Naive thymus-derived CD4-positive, alpha-beta T cell (primary cell): ENCODE measurements around the gene CKAP2L. TPM values are rescaled to one million over a fixed set of nuclear protein-coding genes. Genes with fewer than 3 reads are reported as not detected.

Experiments
- ATAC-seq: fragments of 150-1000 bp; cut with Tn5 transposase; 2 replicates; pipeline ENCODE4 v1.10.0; 2021; ENCODE audit warnings: mild to moderate bottlenecking, moderate library complexity
- CTCF ChIA-PET: fragments of 350-600 bp; sonication (Branson Sonifier 250); formaldehyde crosslinking; loops from one replicate; lab custom pipeline; 2021; ENCODE audit warnings: antibody characterized with exemption; lab: Charles Lee
- POLR2A ChIA-PET: fragments of 350-600 bp; sonication (Branson Sonifier 250); formaldehyde crosslinking; loops from one replicate; lab custom pipeline; 2021; ENCODE audit warnings: antibody characterized with exemption, inconsistent platforms; lab: Charles Lee
- DNase-seq, 9 donors: peaks; one replicate each; pipeline versions ENCODE4 v3.0.0 to v3.0.0-alpha.2; 2020 to 2022; ENCODE audit warnings: mixed read lengths in 1 of 9
- H3K27ac ChIP-seq: one replicate; pipeline ENCODE4 v1.7.0; 2013; ENCODE audit warnings: mild to moderate bottlenecking, low read depth, low read length, moderate library complexity
- H3K27me3 ChIP-seq, 2 donors: one replicate each; pipeline ENCODE4 v1.7.0; 2013; ENCODE audit warnings: low read length in 2 of 2, mild to moderate bottlenecking in 2 of 2, moderate library complexity in 2 of 2; ENCODE audit not compliant: control insufficient read depth in 2 of 2, insufficient read depth in 2 of 2
- H3K36me3 ChIP-seq, 3 experiments: 1 replicate in 2 of 3; 2 replicates in 1 of 3; pipeline ENCODE4 v1.7.0; 2013; ENCODE audit warnings: low read length in 3 of 3, mild to moderate bottlenecking in 3 of 3, moderate library complexity in 1 of 3; ENCODE audit not compliant: insufficient read depth in 3 of 3, control insufficient read depth in 2 of 3
- H3K4me1 ChIP-seq, 2 donors: one replicate each; pipeline ENCODE4 v1.7.0; 2013; ENCODE audit warnings: low read length in 2 of 2, mild to moderate bottlenecking in 2 of 2, moderate library complexity in 1 of 2; ENCODE audit not compliant: control insufficient read depth in 2 of 2, insufficient read depth in 2 of 2
- H3K4me3 ChIP-seq: 2 replicates; pipeline ENCODE4 v1.7.0; 2013; ENCODE audit warnings: mild to moderate bottlenecking, low read length
- H3K9me3 ChIP-seq, 3 experiments: 1 replicate in 2 of 3; 2 replicates in 1 of 3; pipeline ENCODE4 v1.7.0; 2013; ENCODE audit warnings: low read length in 3 of 3; ENCODE audit not compliant: control insufficient read depth in 2 of 3
- H3K27ac Mint-ChIP-seq, 9 donors: one replicate each; pipeline ENCODE4 v1.8.0; 2020 to 2022; ENCODE audit warnings: mixed read lengths in 9 of 9, mild to moderate bottlenecking in 8 of 9, moderate library complexity in 5 of 9, inconsistent platforms in 2 of 9
- H3K27me3 Mint-ChIP-seq, 5 donors: one replicate each; pipeline ENCODE4 v1.8.0; 2021 to 2022; ENCODE audit warnings: mixed read lengths in 5 of 5, mild to moderate bottlenecking in 1 of 5
- H3K36me3 Mint-ChIP-seq, 5 donors: one replicate each; pipeline ENCODE4 v1.8.0; 2020 to 2022; ENCODE audit warnings: mixed read lengths in 5 of 5, mild to moderate bottlenecking in 3 of 5, inconsistent platforms in 1 of 5
- H3K4me1 Mint-ChIP-seq, 7 donors: one replicate each; pipeline ENCODE4 v1.8.0; 2020 to 2022; ENCODE audit warnings: mixed read lengths in 7 of 7, mild to moderate bottlenecking in 3 of 7, inconsistent platforms in 1 of 7
- H3K4me3 Mint-ChIP-seq, 10 donors: one replicate each; pipeline ENCODE4 v1.8.0; 2020 to 2022; ENCODE audit warnings: mild to moderate bottlenecking in 10 of 10, mixed read lengths in 10 of 10, moderate library complexity in 6 of 10, inconsistent platforms in 2 of 10
- H3K9me3 Mint-ChIP-seq, 11 donors: one replicate each; pipeline ENCODE4 v1.8.0; 2020 to 2022; ENCODE audit warnings: mixed read lengths in 11 of 11, mild to moderate bottlenecking in 4 of 11, inconsistent platforms in 1 of 11, moderate library complexity in 1 of 11
- intact Hi-C, 2 donors: fragments of 100-400 bp; cut with micrococcal nuclease; formaldehyde crosslinking; loops; one replicate each; pipeline ENCODE4 v1.15.1; 2023
- polyA plus RNA-seq, 2 donors: library from polyadenylated mRNA; unstranded; fragments of 300-500 nt; fragmentation: Illumina TruSeq; gene quantifications; one replicate each; pipeline ENCODE4 v1.2.3, GENCODE V29; 2021
- total RNA-seq, 6 experiments: library from RNA in 5 of 6; stranded (reverse) in 5 of 6; gene quantifications; 1 replicate in 5 of 6; 2 replicates in 1 of 6; pipeline ENCODE4 v1.2.3 and lab custom pipeline; 2021 to 2026

Gene CKAP2L
- total and polyA plus RNA-seq, 7 experiments from 2014 or later = 0.69 to 36.2 (median 2.4) TPM; not detected in 4

DNA sequence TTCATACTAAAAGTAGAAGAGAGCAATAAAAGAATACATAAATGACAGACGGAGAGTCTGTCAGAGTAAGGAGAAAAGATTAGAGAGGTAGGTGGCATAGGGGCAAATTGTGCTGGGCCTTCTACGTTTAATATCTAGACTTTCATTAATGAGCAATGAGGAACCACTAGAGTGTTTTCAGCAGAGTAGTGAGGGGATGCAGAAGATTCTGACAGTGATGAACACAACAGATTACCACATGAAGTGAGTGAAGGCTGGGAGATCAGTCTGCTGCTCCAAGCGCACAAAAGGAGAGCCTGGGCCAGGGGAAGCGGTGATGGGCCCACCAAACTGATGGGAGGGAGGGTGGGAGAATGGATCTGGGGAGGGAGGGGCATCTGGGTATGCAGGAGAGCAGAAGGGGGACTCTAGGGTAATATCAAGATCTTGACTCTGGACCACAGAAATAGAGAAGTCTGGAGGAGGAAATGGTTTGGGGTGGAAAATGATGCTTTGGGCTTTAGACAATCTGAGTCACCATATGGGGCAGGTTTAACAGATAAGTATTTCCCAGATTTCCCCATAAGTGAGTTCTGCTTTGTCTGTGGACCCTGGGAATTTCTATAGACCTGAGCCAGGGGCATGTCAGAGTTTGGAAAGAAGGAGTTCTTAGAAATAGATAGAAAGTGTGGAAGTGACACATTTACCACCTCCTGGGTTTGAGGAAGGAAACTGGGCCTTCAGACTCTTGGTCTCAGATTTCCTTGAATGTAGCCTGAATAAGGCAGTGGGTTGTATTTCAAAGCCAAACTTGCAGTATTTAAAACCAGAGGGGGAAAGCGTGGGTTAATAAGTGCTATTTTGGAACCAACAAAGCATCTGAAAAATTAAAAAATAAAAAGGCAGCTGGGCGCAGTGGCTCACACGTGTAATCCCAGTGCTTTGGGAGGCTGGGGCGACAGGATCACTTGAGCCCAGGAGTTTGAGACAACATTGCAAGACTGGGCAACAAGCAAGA lies 34.9 kb upstream of the CKAP2L start:
- Mint-ChIP-seq H3K27me3 (peaks cover 0 to 10% (median 0%) of the 10 kb centered on the region in 5 donors), H3K27ac (peak overlapping the region in 1 of 9 donors; percentile 81), H3K4me3 (peak overlapping the region in 1 of 10 donors; percentile 21), H3K4me1 (peaks cover 0 to 48% (median 0%) of the 10 kb centered on the region in 7 donors), H3K9me3 (peaks cover 0 to 13% (median 0%) of the 10 kb centered on the region in 11 donors), H3K36me3 (peaks cover 0 to 20% (median 0%) of the 10 kb centered on the region in 5 donors)
- Histone ChIP-seq H3K27me3 (no peaks in the 10 kb centered on the region), H3K9me3 (no peaks in the 10 kb centered on the region), H3K27ac (no peak overlapping the region), H3K4me3 (no peak overlapping the region), H3K36me3 (no peaks in the 10 kb centered on the region), H3K4me1 (no peaks in the 10 kb centered on the region)
- DNase-seq (no peak), ATAC-seq (peak; percentile 83)
- CTCF ChIA-PET = no interaction called here
- POLR2A ChIA-PET = no interaction called here
- intact Hi-C loops = no loop called here

GRCh38 chr2:112796486-112796885 lies 32.1 kb upstream of the CKAP2L start:
- DNase-seq = no peak
- H3K27ac ChIP-seq = no peak overlapping the region
- ChIA-PET CTCF (no interaction called here), POLR2A (no interaction called here)
- no peaks in the 10 kb centered on the region for H3K4me1 ChIP-seq
- no peaks in the 10 kb centered on the region for H3K36me3 ChIP-seq
- intact Hi-C loops = no loop called here
- no peak overlapping the region for H3K4me3 Mint-ChIP-seq
- peaks cover 0 to 29% (median 0%) of the 10 kb centered on the region in 5 donors for H3K36me3 Mint-ChIP-seq
- H3K9me3 ChIP-seq = no peaks in the 10 kb centered on the region
- peaks cover 0 to 11% (median 0%) of the 10 kb centered on the region in 11 donors for H3K9me3 Mint-ChIP-seq
- H3K27me3 Mint-ChIP-seq = peaks cover 0 to 10% (median 0%) of the 10 kb centered on the region in 5 donors
- no peak overlapping the region for H3K27ac Mint-ChIP-seq
- no peaks in the 10 kb centered on the region for H3K27me3 ChIP-seq
- ATAC-seq = no peak
- H3K4me3 ChIP-seq = no peak overlapping the region
- peaks cover 0 to 45% (median 0%) of the 10 kb centered on the region in 7 donors for H3K4me1 Mint-ChIP-seq

DNA sequence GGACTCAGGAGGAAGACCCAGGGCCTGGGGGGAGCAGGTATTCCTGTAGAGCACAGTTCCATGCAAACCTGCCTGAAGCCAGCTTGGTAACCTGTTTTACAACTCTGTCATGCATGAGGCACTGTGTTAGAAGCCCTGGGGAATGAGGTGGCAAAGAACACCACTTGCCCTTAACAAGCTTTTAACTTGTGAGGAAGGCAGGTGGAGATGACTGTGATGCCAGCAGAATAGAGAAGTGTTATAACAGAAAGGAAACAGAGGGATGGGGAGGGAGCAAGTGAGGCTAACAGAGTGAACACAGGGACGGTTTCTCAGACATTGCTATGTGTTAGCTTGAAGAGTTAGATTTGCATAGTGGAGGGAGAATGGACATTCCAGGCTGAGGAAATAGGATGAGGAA lies 31.4 kb upstream of the CKAP2L start:
- H3K9me3 Mint-ChIP-seq = peaks cover 0 to 11% (median 0%) of the 10 kb centered on the region in 11 donors
- Histone ChIP-seq H3K4me1 (no peaks in the 10 kb centered on the region), H3K4me3 (no peak overlapping the region), H3K36me3 (no peaks in the 10 kb centered on the region), H3K9me3 (no peaks in the 10 kb centered on the region), H3K27ac (no peak overlapping the region), H3K27me3 (no peaks in the 10 kb centered on the region)
- ATAC-seq (no peak), DNase-seq (no peak)
- ChIA-PET POLR2A (no interaction called here), CTCF (no interaction called here)
- H3K36me3 Mint-ChIP-seq = peaks cover 0 to 30% (median 0%) of the 10 kb centered on the region in 5 donors
- intact Hi-C loops = no loop called here
- H3K27ac Mint-ChIP-seq = no peak overlapping the region
- H3K4me1 Mint-ChIP-seq = peaks cover 0 to 40% (median 0%) of the 10 kb centered on the region in 7 donors
- H3K27me3 Mint-ChIP-seq = peaks cover 0 to 10% (median 0%) of the 10 kb centered on the region in 5 donors
- no peak overlapping the region for H3K4me3 Mint-ChIP-seq

GRCh38 chr2:112794841-112795240 lies 30.4 kb upstream of the CKAP2L start:
- Histone ChIP-seq H3K27me3 (no peaks in the 10 kb centered on the region), H3K27ac (no peak overlapping the region), H3K36me3 (no peaks in the 10 kb centered on the region), H3K9me3 (no peaks in the 10 kb centered on the region), H3K4me1 (no peaks in the 10 kb centered on the region), H3K4me3 (no peak overlapping the region)
- CTCF ChIA-PET = no interaction called here
- ATAC-seq = no peak
- peaks cover 0 to 10% (median 0%) of the 10 kb centered on the region in 5 donors for H3K27me3 Mint-ChIP-seq
- H3K4me3 Mint-ChIP-seq = peak overlapping the region in 1 of 10 donors; percentile 35
- intact Hi-C loops = no loop called here
- no peak for DNase-seq
- POLR2A ChIA-PET = interaction anchor here (0.7 kb wide), 1 partner anchor 193 kb away, joined by 3 read pairs; no protein-coding TSS in a partner anchor
- peaks cover 0 to 34% (median 0%) of the 10 kb centered on the region in 7 donors for H3K4me1 Mint-ChIP-seq
- peaks cover 0 to 11% (median 0%) of the 10 kb centered on the region in 11 donors for H3K9me3 Mint-ChIP-seq
- H3K36me3 Mint-ChIP-seq = peaks cover 0 to 31% (median 0%) of the 10 kb centered on the region in 5 donors
- H3K27ac Mint-ChIP-seq = no peak overlapping the region

DNA sequence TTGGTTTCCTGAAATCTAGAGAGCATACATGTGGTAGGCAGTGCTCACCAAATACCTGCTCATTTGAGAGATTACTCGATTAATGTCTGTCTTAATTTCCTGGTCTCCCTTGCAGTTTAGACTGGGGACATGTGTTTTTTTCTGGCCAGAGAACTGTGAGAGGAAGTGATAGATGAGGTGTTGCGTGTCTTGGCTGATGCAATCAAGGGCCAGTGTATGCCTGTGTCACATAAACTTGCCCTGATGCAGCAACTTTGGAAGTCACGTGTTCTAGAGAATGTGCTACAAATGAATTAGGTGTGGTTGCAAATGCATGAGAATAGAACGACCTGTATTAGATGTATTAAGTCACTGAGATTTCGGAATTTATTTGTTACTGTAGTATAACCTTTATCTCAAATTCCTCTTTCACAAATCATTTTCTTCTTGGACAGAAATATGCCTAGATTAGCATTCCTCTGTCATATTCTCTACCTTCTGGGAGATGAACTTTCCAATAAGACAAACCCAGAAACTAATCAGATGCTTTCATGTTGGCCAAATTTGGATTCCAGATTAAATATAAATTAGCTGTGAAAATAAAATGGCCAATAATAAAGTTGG lies 29.8 kb upstream of the CKAP2L start:
- H3K4me3 ChIP-seq = no peak overlapping the region
- no peaks in the 10 kb centered on the region for H3K36me3 ChIP-seq
- peak overlapping the region in 1 of 9 donors; percentile 44 for H3K27ac Mint-ChIP-seq
- ChIA-PET CTCF (no interaction called here), POLR2A (no interaction called here)
- no peak overlapping the region for H3K27ac ChIP-seq
- peaks cover 0 to 28% (median 0%) of the 10 kb centered on the region in 7 donors for H3K4me1 Mint-ChIP-seq
- H3K4me1 ChIP-seq = no peaks in the 10 kb centered on the region
- peak overlapping the region in 1 of 10 donors; percentile 35 for H3K4me3 Mint-ChIP-seq
- DNase-seq (no peak), ATAC-seq (peak; percentile 79)
- H3K27me3 ChIP-seq = no peaks in the 10 kb centered on the region
- H3K36me3 Mint-ChIP-seq = peaks cover 0 to 29% (median 0%) of the 10 kb centered on the region in 5 donors
- H3K27me3 Mint-ChIP-seq = peaks cover 0 to 10% (median 0%) of the 10 kb centered on the region in 5 donors
- H3K9me3 ChIP-seq = no peaks in the 10 kb centered on the region
- intact Hi-C loops = no loop called here
- peaks cover 0 to 9% (median 0%) of the 10 kb centered on the region in 11 donors for H3K9me3 Mint-ChIP-seq

- Mint-ChIP-seq H3K36me3 (peaks cover 0 to 26% (median 0%) of the 10 kb centered on the region in 5 donors), H3K4me1 (peaks cover 0 to 24% (median 0%) of the 10 kb centered on the region in 7 donors), H3K27ac (peak overlapping the region in 1 of 9 donors; percentile 40), H3K9me3 (peaks cover 0 to 8% (median 0%) of the 10 kb centered on the region in 11 donors), H3K4me3 (no peak overlapping the region), H3K27me3 (peaks cover 0 to 10% (median 0%) of the 10 kb centered on the region in 5 donors)
- POLR2A ChIA-PET = no interaction called here
- H3K27ac ChIP-seq = no peak overlapping the region
- H3K27me3 ChIP-seq = no peaks in the 10 kb centered on the region
- intact Hi-C loops = no loop called here
- H3K4me1 ChIP-seq = no peaks in the 10 kb centered on the region
- H3K4me3 ChIP-seq = no peak overlapping the region
- no peaks in the 10 kb centered on the region for H3K9me3 ChIP-seq
- DNase-seq = no peak
- CTCF ChIA-PET = no interaction called here
- peak; percentile 74 for ATAC-seq
- no peaks in the 10 kb centered on the region for H3K36me3 ChIP-seq
These were observed 29.1 kb upstream of the CKAP2L start for GRCh38 chr2:112793449-112793978.
